SK-N-SH (cell line): ENCODE measurements around the gene EIF2S2.

Experiments
- EP300 ChIP-seq, 2 experiments: IDR thresholded peaks; 2 replicates each; pipeline versions ENCODE4 v1.4.0 to v1.6.1; 2012; ENCODE audit warnings: borderline replicate concordance in 1 of 2, low read depth in 1 of 2, low read length in 1 of 2
- EZH2phosphoT487 ChIP-seq: fragments of 200-600 bp; sonication (generic); IDR thresholded peaks from 2 replicates; pipeline ENCODE4 v1.6.1; 2017; ENCODE audit warnings: low read depth, mixed run types, mild to moderate bottlenecking, antibody characterized with exemption, moderate library complexity, borderline replicate concordance
- FOXM1 ChIP-seq: IDR thresholded peaks from 2 replicates; pipeline ENCODE4 v1.4.0; 2012; ENCODE audit warnings: low read depth, mild to moderate bottlenecking
- GABPA ChIP-seq: IDR thresholded peaks from 2 replicates; pipeline ENCODE4 v1.4.0; 2012; ENCODE audit warnings: low read depth, mild to moderate bottlenecking
- JUND ChIP-seq: IDR thresholded peaks from 2 replicates; pipeline ENCODE4 v1.4.0; 2012
- POLR2AphosphoS5 ChIP-seq: IDR thresholded peaks from 2 replicates; pipeline ENCODE4 v1.6.1; 2012; ENCODE audit warnings: low read depth, low read length
- RAD21 ChIP-seq: IDR thresholded peaks from 2 replicates; pipeline ENCODE4 v1.6.1; 2012; ENCODE audit warnings: mild to moderate bottlenecking, low read length
- TAF1 ChIP-seq: IDR thresholded peaks from 2 replicates; pipeline ENCODE4 v1.6.1; 2012; ENCODE audit warnings: low read depth, mild to moderate bottlenecking, low read length, moderate library complexity, borderline replicate concordance
- TCF12 ChIP-seq: IDR thresholded peaks from 2 replicates; pipeline ENCODE4 v1.4.0; 2012
- TEAD4 ChIP-seq: IDR thresholded peaks from 2 replicates; pipeline ENCODE4 v1.4.0; 2012; ENCODE audit warnings: mild to moderate bottlenecking, borderline replicate concordance; ENCODE audit not compliant: insufficient read depth
- ZBTB33 ChIP-seq: IDR thresholded peaks from 2 replicates; pipeline ENCODE4 v1.4.0; 2012; ENCODE audit warnings: low read depth, borderline replicate concordance
- TF ChIP-seq, protein P1 (sequence below): fragments of 200-600 bp; sonication (generic); IDR thresholded peaks from 2 replicates; pipeline ENCODE4 v1.6.1; 2017; ENCODE audit warnings: antibody characterized with exemption, mild to moderate bottlenecking, moderate library complexity
- TF ChIP-seq, protein P2 (sequence below): IDR thresholded peaks from 2 replicates; pipeline ENCODE4 v1.4.0; 2012; ENCODE audit warnings: low read depth, borderline replicate concordance

DNA sequence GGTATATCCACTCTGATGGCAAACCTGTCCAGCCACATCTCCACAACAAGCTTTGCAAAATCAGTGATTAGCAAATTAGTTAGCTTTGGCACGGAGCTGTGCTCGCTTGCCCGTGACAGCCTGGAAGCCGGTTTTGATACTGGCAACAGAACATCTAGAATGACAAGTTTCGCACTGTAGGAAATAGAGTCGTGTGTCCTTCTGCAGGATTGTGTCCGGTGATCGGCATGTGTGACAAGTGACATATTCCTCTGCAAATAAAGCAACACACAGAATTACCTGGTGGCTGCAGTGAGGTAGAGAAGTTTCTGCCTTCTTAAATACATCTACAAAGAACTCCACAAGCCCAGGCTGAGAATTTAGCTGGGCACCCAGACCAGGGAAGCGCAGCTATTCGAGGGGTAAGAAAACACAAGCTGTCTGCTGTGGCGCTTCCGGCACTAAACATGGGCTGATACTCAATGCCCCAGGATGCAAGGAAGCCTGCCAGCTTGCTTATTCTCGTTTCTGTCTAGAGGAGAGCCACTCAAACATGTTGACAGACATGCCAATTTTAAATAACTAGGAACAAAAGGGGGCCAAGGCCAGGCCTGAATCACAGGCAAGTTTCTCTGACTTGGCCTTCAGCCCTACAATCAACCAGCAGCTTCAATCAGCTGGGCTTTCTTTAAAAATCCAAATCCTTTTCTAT, 22.2 kb downstream of the EIF2S2 start:
- no peak for TF ChIP-seq POLR2AphosphoS5
- TF ChIP-seq GABPA, result no peak
- TF ChIP-seq, protein P1, sequence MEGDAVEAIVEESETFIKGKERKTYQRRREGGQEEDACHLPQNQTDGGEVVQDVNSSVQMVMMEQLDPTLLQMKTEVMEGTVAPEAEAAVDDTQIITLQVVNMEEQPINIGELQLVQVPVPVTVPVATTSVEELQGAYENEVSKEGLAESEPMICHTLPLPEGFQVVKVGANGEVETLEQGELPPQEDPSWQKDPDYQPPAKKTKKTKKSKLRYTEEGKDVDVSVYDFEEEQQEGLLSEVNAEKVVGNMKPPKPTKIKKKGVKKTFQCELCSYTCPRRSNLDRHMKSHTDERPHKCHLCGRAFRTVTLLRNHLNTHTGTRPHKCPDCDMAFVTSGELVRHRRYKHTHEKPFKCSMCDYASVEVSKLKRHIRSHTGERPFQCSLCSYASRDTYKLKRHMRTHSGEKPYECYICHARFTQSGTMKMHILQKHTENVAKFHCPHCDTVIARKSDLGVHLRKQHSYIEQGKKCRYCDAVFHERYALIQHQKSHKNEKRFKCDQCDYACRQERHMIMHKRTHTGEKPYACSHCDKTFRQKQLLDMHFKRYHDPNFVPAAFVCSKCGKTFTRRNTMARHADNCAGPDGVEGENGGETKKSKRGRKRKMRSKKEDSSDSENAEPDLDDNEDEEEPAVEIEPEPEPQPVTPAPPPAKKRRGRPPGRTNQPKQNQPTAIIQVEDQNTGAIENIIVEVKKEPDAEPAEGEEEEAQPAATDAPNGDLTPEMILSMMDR, result no peak
- no peak for TF ChIP-seq RAD21
- no peak for TF ChIP-seq EP300 (IDR thresholded peaks at IDR 0.05; ENCODE audit: borderline replicate concordance in 1 of 2, low read depth in 1 of 2, low read length in 1 of 2)
- TF ChIP-seq JUND, result no peak
- no peak for TF ChIP-seq ZBTB33
- no peak for TF ChIP-seq TCF12
- no peak for TF ChIP-seq FOXM1
- TF ChIP-seq EZH2phosphoT487, result no peak
- no peak for TF ChIP-seq TAF1
- no peak for TF ChIP-seq TEAD4
- TF ChIP-seq, protein P2, sequence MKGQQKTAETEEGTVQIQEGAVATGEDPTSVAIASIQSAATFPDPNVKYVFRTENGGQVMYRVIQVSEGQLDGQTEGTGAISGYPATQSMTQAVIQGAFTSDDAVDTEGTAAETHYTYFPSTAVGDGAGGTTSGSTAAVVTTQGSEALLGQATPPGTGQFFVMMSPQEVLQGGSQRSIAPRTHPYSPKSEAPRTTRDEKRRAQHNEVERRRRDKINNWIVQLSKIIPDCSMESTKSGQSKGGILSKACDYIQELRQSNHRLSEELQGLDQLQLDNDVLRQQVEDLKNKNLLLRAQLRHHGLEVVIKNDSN, result no peak
